Measurements from ENCODE around the gene LYPD3.
"Not testable (repeated sequence)": the region's sequence is repeated elsewhere in the genome, so short reads cannot be mapped to it uniquely, and the experiment has no call there.

DNA sequence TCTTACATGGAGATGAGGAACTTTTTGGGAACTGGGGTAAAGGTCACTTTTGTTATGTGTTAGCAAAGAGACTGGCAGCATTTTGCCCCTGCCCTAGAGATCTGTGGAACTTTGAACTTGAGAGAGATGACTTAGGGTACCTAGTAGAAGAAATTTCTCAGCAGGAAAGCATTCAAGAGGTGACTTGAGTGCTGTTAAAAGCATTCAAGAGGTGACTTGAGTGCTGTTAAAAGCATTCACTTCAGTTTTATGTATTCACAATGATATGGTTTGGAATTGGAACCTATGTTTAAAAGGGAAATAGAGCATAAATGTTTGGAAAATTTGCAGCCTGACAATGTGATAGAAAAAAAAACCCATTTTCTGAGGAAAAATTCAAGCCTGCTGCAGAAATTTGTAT lies 47.0 kb upstream of the LYPD3 start:
- TF ChIP-seq, protein P1, sequence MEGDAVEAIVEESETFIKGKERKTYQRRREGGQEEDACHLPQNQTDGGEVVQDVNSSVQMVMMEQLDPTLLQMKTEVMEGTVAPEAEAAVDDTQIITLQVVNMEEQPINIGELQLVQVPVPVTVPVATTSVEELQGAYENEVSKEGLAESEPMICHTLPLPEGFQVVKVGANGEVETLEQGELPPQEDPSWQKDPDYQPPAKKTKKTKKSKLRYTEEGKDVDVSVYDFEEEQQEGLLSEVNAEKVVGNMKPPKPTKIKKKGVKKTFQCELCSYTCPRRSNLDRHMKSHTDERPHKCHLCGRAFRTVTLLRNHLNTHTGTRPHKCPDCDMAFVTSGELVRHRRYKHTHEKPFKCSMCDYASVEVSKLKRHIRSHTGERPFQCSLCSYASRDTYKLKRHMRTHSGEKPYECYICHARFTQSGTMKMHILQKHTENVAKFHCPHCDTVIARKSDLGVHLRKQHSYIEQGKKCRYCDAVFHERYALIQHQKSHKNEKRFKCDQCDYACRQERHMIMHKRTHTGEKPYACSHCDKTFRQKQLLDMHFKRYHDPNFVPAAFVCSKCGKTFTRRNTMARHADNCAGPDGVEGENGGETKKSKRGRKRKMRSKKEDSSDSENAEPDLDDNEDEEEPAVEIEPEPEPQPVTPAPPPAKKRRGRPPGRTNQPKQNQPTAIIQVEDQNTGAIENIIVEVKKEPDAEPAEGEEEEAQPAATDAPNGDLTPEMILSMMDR (conservative IDR thresholded peaks at IDR 0.05; ENCODE audit: low read length): not testable (repeated sequence)
- not testable (repeated sequence) for TF ChIP-seq EZH2phosphoT487 (IDR thresholded peaks at IDR 0.05; ENCODE audit: borderline replicate concordance, low read depth, low read length)

Data from OCI-LY7 (cell line).